Measurements from ENCODE around the gene RPL39L.

Gene RPL39L

DNA sequence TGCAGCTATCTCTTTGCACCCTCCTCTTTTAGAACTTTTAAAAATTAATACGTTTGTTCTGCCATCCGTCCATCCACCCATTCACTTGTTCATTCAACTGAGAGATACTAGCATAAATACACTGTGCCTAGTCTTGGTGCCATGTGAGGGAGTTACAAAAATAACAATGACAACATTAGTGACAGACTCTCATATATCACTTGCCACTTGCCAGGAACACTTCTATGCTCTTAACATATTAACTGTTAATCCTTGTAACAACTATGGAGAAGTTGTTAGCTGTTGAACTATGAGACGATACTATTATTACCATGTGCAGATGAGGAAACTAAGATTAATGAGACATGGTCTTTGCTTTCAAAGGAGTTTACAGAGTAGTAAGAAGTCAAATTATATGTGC is 33.6 kb downstream of the RPL39L start:
- Histone ChIP-seq H4K20me1 (ENCODE audit: insufficient read depth, low read length) (no peaks in the 10 kb centered on the region), H3K79me2 (ENCODE audit: low read length) (0 out of 2 replicates have a peak, but pooled peaks cover under 1% of the 10 kb centered on the region), H3K36me3 (replicated peaks; ENCODE audit: insufficient read depth, low read length) (no peaks in the 10 kb centered on the region), H3K27me3 (replicated peaks; ENCODE audit: insufficient read depth, low read length) (no peaks in the 10 kb centered on the region), H3K9me3 (replicated peaks; ENCODE audit: insufficient read depth, low read length) (no peaks in the 10 kb centered on the region), H2AFZ (ENCODE audit: low read length) (no peak overlapping the region), H3K4me2 (ENCODE audit: low read depth, low read length) (no peak overlapping the region), H3K9ac (ENCODE audit: low read length) (no peak overlapping the region), H3K4me1 (ENCODE audit: low read length) (peaks cover 40% of the 10 kb centered on the region), H3K4me3 (ENCODE audit: low read length) (no peak overlapping the region), H3K27ac (ENCODE audit: low read length) (no peak overlapping the region), H3F3A (ENCODE audit: insufficient read depth, low read length) (peaks cover 30% of the 10 kb centered on the region), H3K9me2 (replicated peaks; ENCODE audit: insufficient read depth, low read length) (no peaks in the 10 kb centered on the region)
- TF ChIP-seq EZH2 (optimal IDR thresholded peaks at IDR 0.05; ENCODE audit: low read depth, low read length) (no peak), EZH2phosphoT487 (IDR thresholded peaks at IDR 0.05; ENCODE audit: low read length) (no peak)
- TF ChIP-seq, protein P1, sequence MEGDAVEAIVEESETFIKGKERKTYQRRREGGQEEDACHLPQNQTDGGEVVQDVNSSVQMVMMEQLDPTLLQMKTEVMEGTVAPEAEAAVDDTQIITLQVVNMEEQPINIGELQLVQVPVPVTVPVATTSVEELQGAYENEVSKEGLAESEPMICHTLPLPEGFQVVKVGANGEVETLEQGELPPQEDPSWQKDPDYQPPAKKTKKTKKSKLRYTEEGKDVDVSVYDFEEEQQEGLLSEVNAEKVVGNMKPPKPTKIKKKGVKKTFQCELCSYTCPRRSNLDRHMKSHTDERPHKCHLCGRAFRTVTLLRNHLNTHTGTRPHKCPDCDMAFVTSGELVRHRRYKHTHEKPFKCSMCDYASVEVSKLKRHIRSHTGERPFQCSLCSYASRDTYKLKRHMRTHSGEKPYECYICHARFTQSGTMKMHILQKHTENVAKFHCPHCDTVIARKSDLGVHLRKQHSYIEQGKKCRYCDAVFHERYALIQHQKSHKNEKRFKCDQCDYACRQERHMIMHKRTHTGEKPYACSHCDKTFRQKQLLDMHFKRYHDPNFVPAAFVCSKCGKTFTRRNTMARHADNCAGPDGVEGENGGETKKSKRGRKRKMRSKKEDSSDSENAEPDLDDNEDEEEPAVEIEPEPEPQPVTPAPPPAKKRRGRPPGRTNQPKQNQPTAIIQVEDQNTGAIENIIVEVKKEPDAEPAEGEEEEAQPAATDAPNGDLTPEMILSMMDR (IDR thresholded peaks at IDR 0.05; ENCODE audit: low read length), result no peak
- DNase-seq, result no peak

GRCh38 chr3:187104933-187105332 is 34.4 kb downstream of the RPL39L start:
- H3K9ac ChIP-seq (ENCODE audit: low read length), result no peak overlapping the region
- H3K27ac ChIP-seq (ENCODE audit: low read length), result no peak overlapping the region
- H3F3A ChIP-seq (ENCODE audit: insufficient read depth, low read length), result peaks cover 26% of the 10 kb centered on the region
- no peaks in the 10 kb centered on the region for H3K36me3 ChIP-seq (replicated peaks; ENCODE audit: insufficient read depth, low read length)
- H3K4me3 ChIP-seq (ENCODE audit: low read length), result no peak overlapping the region
- no peak overlapping the region for H3K4me2 ChIP-seq (ENCODE audit: low read depth, low read length)
- peaks cover 7% of the 10 kb centered on the region for H3K79me2 ChIP-seq (ENCODE audit: low read length)
- DNase-seq, result no peak
- TF ChIP-seq EZH2phosphoT487 (IDR thresholded peaks at IDR 0.05; ENCODE audit: low read length), result no peak
- TF ChIP-seq, protein P1 (IDR thresholded peaks at IDR 0.05; ENCODE audit: low read length), result no peak
- TF ChIP-seq EZH2 (optimal IDR thresholded peaks at IDR 0.05; ENCODE audit: low read depth, low read length), result no peak
- peaks cover 37% of the 10 kb centered on the region for H3K4me1 ChIP-seq (ENCODE audit: low read length)
- H3K9me2 ChIP-seq (replicated peaks; ENCODE audit: insufficient read depth, low read length), result no peaks in the 10 kb centered on the region
- H2AFZ ChIP-seq (ENCODE audit: low read length), result no peak overlapping the region
- H3K9me3 ChIP-seq (replicated peaks; ENCODE audit: insufficient read depth, low read length), result no peaks in the 10 kb centered on the region
- H3K27me3 ChIP-seq (replicated peaks; ENCODE audit: insufficient read depth, low read length), result no peaks in the 10 kb centered on the region
- H4K20me1 ChIP-seq (ENCODE audit: insufficient read depth, low read length), result no peaks in the 10 kb centered on the region

GRCh38 chr3:187104342-187104741 is 35.0 kb downstream of the RPL39L start:
- Histone ChIP-seq H3K79me2 (ENCODE audit: low read length) (peaks cover 13% of the 10 kb centered on the region), H3F3A (ENCODE audit: insufficient read depth, low read length) (peaks cover 23% of the 10 kb centered on the region), H3K4me3 (ENCODE audit: low read length) (no peak overlapping the region), H3K4me1 (ENCODE audit: low read length) (peaks cover 33% of the 10 kb centered on the region), H3K36me3 (replicated peaks; ENCODE audit: insufficient read depth, low read length) (no peaks in the 10 kb centered on the region), H3K4me2 (ENCODE audit: low read depth, low read length) (no peak overlapping the region), H4K20me1 (ENCODE audit: insufficient read depth, low read length) (no peaks in the 10 kb centered on the region), H3K9ac (ENCODE audit: low read length) (no peak overlapping the region), H3K9me3 (replicated peaks; ENCODE audit: insufficient read depth, low read length) (no peaks in the 10 kb centered on the region), H2AFZ (ENCODE audit: low read length) (no peak overlapping the region), H3K9me2 (replicated peaks; ENCODE audit: insufficient read depth, low read length) (no peaks in the 10 kb centered on the region), H3K27me3 (replicated peaks; ENCODE audit: insufficient read depth, low read length) (no peaks in the 10 kb centered on the region), H3K27ac (ENCODE audit: low read length) (no peak overlapping the region)
- DNase-seq, result no peak
- TF ChIP-seq EZH2phosphoT487 (IDR thresholded peaks at IDR 0.05; ENCODE audit: low read length), result no peak
- TF ChIP-seq, protein P1 (IDR thresholded peaks at IDR 0.05; ENCODE audit: low read length), result no peak
- TF ChIP-seq EZH2 (optimal IDR thresholded peaks at IDR 0.05; ENCODE audit: low read depth, low read length), result no peak

Data from MM.1S (cell line).